Measurements from ENCODE around the gene IKBKG.

- no peak for TF ChIP-seq TCF12 (IDR thresholded peaks at IDR 0.05; ENCODE audit: low read depth)
- no peak for TF ChIP-seq MAX (IDR thresholded peaks at IDR 0.05)
- no peak for TF ChIP-seq CEBPB (IDR thresholded peaks at IDR 0.05)
- TF ChIP-seq RAD21 (IDR thresholded peaks at IDR 0.05; ENCODE audit: low read depth), result no peak
- TF ChIP-seq REST (IDR thresholded peaks at IDR 0.05; ENCODE audit: low read depth), result no peak
- no peak for TF ChIP-seq TEAD4 (IDR thresholded peaks at IDR 0.05)
- TF ChIP-seq YY1 (IDR thresholded peaks at IDR 0.05; ENCODE audit: low read depth), result no peak
- TF ChIP-seq EP300 (IDR thresholded peaks at IDR 0.05; ENCODE audit: borderline replicate concordance), result no peak
Observed at GRCh38 chrX:154506483-154507332, 40.7 kb upstream of the IKBKG start.

Data from Ishikawa (cell line).